Lower lobe of right lung (tissue), 2 donors: ENCODE measurements around the gene SEMA6D. TPM values are rescaled to one million over a fixed set of nuclear protein-coding genes. Genes with fewer than 3 reads are reported as not detected.

Source experiments
- ATAC-seq, 2 donors: fragments of 200-7000 bp; cut with Tn5 transposase; one replicate each; pipeline ENCODE4 v1.9.1; 2020 to 2022; ENCODE audit warnings: mild to moderate bottlenecking in 2 of 2, moderate library complexity in 2 of 2
- DNase-seq: peaks from one replicate; pipeline ENCODE4 v3.0.0-alpha.2; 2020
- H3K27ac ChIP-seq: fragments of 200-600 bp; one replicate; pipeline ENCODE4 v1.8.0; 2022
- H3K27me3 ChIP-seq: fragments of 200-600 bp; one replicate; pipeline ENCODE4 v1.8.0; 2022; ENCODE audit warnings: low read depth
- H3K36me3 ChIP-seq: fragments of 200-600 bp; one replicate; pipeline ENCODE4 v1.8.0; 2022; ENCODE audit warnings: mild to moderate bottlenecking
- H3K4me1 ChIP-seq: fragments of 200-600 bp; one replicate; pipeline ENCODE4 v1.8.0; 2022
- H3K4me3 ChIP-seq: fragments of 200-600 bp; one replicate; pipeline ENCODE4 v1.8.0; 2022; ENCODE audit warnings: mild to moderate bottlenecking
- H3K9me3 ChIP-seq: fragments of 200-600 bp; one replicate; pipeline ENCODE4 v1.8.0; 2022
- CTCF ChIP-seq: fragments of 200-600 bp; IDR thresholded peaks from one replicate; pipeline ENCODE4 v1.8.0; 2022; ENCODE audit warnings: antibody characterized with exemption, mild to moderate bottlenecking
- intact Hi-C: fragments of 100-400 bp; cut with DNase I; formaldehyde crosslinking; loops from one replicate; pipeline ENCODE4 v1.11.0; 2022
- total RNA-seq: library from RNA; stranded (reverse); fragmentation: NEBNext Ultra II Directional; extraction: Animal tissue kit (Norgen Biotek cat#: 25700); gene quantifications from one replicate; pipeline ENCODE4 v1.2.1, GENCODE V29; 2021
- donor health status: DM: no; HTN: yes; CAD: no; lungs with severe emphysema.

The SEMA6D gene
- total RNA-seq, 1 donor from 2014 or later = 10.2 TPM

DNA sequence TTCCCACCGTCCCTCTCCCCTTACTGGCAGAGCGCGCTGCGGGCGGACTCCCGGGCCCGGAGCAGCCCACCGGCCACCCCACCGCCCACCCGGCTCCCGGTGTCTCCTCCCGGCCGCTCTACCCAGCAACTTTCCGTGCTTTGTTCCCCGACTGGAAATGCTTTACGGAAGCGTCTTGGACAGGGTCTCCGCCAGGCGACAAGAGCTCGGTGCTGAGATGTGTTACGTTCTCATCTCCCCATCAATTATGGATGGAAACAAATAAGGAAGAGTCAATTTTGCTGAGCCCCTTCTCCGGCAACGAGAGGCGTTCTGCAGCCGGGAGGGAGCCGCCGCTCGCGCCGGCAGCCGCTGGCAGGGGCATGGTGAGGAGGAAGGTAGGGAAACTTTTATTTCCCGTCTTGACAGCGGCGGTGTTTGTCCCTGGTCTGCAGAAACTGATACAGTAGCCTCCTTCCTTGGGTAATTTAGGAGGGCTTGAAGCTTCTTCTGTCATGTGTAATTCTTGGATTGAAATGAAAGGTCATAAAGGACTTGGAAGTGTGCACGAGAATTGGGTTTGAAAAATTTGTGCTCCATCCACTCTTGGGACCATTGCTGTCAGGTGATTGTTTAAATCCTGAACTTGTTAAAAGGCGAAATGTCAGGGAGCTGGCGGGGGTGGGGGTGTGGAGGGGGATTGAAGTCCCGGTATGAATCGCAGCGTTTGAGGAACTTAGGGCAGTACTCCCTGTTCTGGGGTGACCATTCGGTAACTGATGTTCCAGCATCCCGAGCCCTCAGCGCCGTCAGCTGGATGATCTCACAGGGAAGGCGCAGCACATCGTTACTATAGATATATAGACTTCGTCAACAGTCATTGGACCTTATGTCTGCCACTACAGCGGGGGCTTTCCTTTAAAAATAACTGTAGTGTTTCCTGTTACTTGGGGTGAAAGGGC, 1.5 kb downstream of the SEMA6D start:
- Histone ChIP-seq H3K4me1 (no peaks in the 10 kb centered on the region), H3K27ac (peak overlapping the region; percentile 76), H3K4me3 (peak overlapping the region; percentile 71), H3K9me3 (no peaks in the 10 kb centered on the region), H3K36me3 (no peaks in the 10 kb centered on the region), H3K27me3 (peaks cover 18% of the 10 kb centered on the region)
- DNase-seq (no peak), ATAC-seq (peak in 1 of 2 donors; percentile 34)
- intact Hi-C loops = no loop called here
- no peak for TF ChIP-seq CTCF

GRCh38 chr15:47719730-47720129, 2.4 kb downstream of the SEMA6D start:
- DNase-seq (no peak), ATAC-seq (no peak)
- Histone ChIP-seq H3K9me3 (no peaks in the 10 kb centered on the region), H3K4me1 (no peaks in the 10 kb centered on the region), H3K36me3 (no peaks in the 10 kb centered on the region), H3K4me3 (peak overlapping the region; percentile 71), H3K27me3 (peaks cover 18% of the 10 kb centered on the region), H3K27ac (no peak overlapping the region)
- intact Hi-C loops = no loop called here
- no peak for TF ChIP-seq CTCF

- Histone ChIP-seq H3K4me3 (peak overlapping the region; percentile 71), H3K27me3 (peaks cover 12% of the 10 kb centered on the region), H3K4me1 (no peaks in the 10 kb centered on the region), H3K27ac (no peak overlapping the region), H3K36me3 (no peaks in the 10 kb centered on the region), H3K9me3 (no peaks in the 10 kb centered on the region)
- ATAC-seq = no peak
- intact Hi-C loops = no loop called here
- no peak for TF ChIP-seq CTCF
- DNase-seq = no peak
Measured at GRCh38 chr15:47720555-47720954, 3.2 kb downstream of the SEMA6D start.

- no peak for TF ChIP-seq CTCF
- H3K4me3 ChIP-seq = no peak overlapping the region
- intact Hi-C loops = no loop called here
- peaks cover 9% of the 10 kb centered on the region for H3K27me3 ChIP-seq
- no peaks in the 10 kb centered on the region for H3K9me3 ChIP-seq
- no peak for ATAC-seq
- DNase-seq = no peak
- H3K36me3 ChIP-seq = no peaks in the 10 kb centered on the region
- H3K4me1 ChIP-seq = peaks cover 9% of the 10 kb centered on the region
- no peak overlapping the region for H3K27ac ChIP-seq
Measured at GRCh38 chr15:47721676-47722075, 4.4 kb downstream of the SEMA6D start.

- Histone ChIP-seq H3K27ac (no peak overlapping the region), H3K4me3 (no peak overlapping the region), H3K36me3 (no peaks in the 10 kb centered on the region), H3K4me1 (peaks cover 15% of the 10 kb centered on the region), H3K9me3 (no peaks in the 10 kb centered on the region), H3K27me3 (no peaks in the 10 kb centered on the region)
- TF ChIP-seq CTCF = no peak
- intact Hi-C loops = no loop called here
- no peak for DNase-seq
- ATAC-seq = no peak
Measured at GRCh38 chr15:47724346-47724745, 7.0 kb downstream of the SEMA6D start.
